ENCODE results near the gene NAV1.
"Not testable (repeated sequence)": the region's sequence is repeated elsewhere in the genome, so short reads cannot be mapped to it uniquely, and the experiment has no call there.

NAV1 gene

DNA sequence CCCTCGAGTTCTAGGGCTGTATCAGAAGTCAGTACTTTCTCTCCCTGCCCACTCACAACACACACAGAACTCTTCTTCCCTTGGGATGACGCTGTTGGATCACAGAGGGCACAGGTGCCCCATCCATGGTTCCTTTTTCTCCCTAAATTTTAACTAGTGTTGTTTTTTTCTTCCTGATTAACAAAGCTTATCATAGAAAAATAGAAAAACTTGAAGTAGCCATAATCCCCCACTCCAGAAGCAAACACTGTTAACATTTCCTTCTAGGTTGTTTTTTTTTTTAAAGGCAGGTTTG is 27.5 kb downstream of the NAV1 start:
- no peak for DNase-seq

DNA sequence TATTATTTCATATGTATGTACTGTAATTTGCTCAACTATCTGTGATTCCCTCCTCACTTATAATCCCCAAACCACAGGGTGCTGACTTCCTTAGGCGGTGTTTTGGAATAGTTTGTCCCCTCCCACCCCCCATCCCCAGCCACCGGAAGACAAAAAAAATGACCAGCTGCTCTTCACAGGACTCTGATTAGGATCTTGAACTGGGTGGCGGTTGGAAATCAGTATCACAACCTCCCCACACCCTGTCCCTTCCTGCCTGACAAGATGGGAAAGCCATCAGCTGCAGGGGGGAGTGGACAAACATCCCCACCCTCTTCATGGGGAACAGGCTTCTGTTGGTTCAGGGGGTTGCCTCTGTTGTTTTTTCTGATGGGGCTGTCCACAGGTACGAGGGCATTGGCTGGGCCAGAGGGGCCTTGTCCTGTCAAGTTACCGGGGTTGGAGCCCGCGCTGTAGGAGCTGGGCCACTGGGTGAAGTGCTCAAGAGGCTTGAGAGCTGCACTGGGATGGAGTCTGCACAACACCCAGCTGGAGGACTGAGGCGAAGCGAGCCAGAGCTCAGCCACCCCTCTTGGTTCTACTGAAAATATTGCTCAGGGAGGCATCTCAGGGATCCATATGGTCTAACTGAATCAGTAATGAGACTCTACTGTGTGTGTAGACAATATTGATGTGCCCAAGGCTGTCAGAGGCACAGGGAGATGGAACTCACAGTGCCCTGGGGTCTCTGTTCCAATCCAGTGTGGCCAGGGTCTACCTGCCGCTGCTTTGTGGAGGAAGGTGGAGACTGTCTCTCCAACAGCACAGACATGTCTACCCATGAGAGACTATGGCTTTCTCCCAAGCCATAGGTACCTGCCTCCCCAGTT is 28.2 kb downstream of the NAV1 start:
- DNase-seq, result no peak

DNA sequence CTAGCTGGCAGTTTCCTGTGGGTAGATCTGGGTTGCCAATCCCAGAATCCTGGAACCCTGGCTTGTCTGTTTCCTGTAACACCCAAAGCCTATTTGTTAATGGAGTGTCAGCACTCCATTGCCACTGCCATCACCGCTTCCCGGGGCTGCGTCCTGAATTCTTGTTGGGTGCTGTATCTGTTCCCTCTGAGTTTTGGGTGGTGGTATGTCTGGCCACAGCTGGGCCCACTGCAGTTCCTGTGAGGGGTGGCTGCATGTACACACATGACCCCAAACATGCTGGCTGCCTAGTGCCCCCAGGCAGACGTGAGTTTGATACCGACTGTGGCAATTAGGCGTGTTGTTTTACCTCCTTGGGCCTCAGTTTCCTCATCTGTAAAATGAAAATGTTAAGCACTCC is 29.3 kb downstream of the NAV1 start:
- no peak for DNase-seq

DNA sequence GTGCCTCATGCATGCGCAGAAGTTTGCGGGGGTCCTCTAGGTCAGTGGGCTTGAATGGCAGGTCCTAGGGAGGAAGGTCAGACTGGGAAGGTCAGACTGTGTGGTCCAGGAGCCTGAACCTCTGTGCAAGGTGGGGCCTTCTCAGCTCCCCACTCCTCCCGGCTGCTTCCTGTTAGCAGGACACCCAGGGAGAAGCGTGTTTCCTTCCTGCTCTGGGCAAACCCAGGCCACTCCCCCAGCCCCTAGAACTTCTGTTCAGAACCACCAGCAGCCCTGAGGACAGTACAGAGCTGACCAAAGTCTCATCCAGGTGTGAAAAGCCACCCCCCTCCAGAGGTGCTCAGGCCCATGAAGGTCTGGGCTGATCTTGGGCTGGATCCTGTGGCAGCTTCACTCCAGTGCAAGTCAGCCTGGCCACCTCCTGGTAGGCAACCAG is 29.9 kb downstream of the NAV1 start:
- no peak for DNase-seq

DNA sequence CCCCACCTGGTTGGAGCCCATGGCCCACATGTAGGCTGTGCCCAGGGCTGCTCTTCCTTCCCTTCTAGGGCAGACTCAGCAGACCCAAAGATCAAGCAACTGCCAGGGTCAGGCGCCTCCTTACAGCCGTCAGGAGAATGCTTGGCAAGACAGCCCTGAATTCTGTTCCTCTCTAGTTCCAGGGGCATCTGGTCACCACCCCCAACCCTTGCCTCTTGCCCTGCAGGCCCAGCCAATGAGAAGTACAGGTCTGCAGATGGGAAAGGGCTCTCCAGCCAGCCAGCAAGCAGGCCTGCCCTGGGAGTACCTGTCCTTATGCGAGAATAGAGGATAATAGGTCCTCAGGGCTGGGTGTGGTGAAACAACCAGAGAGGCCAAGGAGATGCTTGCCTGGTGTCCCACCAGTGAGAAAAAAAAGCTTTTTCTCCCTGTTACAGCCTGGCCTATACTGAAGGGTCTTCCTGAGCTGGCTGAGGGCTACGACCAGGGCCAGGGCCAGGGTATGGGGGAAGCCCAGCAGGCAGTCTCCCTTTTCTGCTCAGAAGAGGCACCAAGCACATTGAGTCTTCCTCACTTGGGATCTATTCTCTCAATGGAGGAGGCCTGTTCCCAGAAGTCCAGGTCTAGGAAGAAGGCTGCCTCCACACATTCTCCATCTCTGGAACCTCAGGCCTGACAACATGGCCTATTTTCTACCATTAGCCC is 31.4 kb downstream of the NAV1 start:
- DNase-seq, result no peak

DNA sequence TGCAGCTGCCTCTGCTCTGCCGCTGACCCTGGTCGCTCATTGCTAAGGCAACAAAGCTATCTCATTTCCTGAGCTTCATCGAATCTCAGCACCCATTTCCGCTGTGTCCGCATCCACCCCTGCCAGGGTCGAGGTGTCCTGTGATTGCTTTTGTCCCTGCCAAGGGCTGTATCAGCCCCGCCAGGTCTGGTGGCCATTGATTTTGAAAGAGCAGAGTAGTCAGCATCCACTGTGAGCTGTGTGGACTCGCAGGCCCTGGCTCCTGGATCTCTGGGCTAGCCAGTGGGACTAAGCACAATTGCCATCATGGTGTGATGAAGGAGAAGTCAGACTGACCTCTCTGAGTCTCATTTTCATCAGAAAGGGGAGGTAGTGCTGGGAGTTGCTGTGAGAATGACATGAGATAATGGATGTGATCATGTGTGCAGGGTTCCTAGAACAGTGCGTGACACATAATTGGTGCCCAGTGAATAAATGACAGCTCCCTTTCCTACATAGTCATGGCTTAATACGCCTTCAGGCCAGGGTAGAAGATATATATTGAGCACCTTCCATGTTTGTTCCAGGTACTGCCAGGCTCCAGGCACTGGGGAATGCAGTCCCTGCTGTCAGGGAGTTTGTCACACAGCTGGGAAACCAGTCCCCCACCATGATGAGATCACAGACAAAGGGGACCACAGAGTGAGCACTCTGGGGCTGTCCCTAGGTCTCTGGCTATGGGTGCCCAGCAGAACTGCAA is 32.1 kb downstream of the NAV1 start:
- DNase-seq, result no peak

DNA sequence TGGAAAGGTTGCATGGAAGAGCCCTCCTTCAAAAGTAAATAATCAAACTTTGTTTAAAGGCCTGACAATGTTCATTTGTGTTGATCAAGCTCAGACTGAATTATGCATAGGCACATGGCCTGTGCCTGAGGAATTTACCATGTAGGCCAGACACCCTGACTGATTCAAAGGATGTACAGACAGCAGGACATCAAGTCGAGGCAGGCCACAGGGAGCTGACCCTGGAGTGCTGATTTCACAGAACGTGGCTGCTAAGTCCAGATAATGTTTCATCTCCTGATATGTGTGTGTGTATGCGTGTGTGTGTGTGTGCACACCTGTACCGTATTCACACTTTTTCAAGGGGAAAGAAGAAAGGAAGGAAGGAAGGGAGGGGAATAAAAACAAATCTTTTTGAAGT is 34.1 kb downstream of the NAV1 start:
- no peak for DNase-seq

DNA sequence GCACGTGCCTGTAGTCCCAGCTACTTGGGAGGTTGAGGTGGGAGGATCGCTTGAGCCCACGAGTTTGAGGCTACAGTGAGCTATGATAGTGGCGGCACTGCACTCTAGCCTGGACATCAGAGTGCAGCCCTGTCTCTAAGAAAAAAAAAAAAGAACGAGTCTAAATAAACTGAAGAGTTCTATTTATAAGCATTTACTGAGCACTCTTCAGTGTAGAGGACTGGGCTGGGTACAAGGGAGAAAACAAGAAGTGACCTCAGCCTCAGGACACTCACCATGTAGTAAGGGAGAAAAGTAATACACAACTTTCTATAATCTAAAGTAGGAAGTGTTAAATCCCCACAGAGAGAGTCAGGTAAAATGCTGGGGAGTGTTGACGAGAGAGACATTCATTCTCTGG is 35.0 kb downstream of the NAV1 start:
- no peak for DNase-seq

DNA sequence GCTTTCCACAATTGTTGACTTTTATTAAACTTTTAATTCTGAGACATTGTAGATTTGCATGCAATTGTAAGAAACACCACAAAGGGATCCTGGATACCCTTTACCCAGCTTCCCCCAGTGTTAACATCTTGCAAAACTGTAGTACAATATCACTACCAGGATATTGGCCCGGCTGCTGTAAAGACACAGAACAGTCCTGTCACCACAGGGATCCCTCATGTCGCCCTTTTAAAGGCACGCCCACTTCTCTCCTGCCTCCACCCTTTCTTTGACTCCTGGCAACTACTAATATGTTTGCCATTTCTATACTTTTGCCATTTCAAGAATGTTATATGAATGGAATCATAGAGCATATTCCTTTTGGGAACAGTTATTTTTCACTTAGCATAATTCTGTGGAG is 37.0 kb downstream of the NAV1 start:
- no peak for DNase-seq

DNA sequence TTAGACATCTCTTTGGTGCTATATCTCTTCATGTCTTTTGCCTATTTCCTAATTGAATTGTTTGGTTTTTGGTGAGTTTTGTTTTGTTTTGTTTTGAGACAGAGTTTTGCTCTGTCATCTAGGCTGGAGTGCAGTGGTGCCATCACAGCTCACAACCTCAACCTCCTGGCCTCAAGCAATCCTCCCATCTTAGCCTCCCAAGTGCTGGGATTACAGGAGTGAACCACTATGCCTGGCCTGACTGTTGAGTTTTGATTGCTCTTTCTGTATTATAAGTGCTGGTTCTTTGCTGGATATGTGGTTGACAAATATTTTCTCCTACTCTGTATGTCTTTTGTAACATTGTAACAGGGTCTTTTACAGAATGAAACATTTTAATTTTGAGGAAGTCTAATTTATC is 38.0 kb downstream of the NAV1 start:
- DNase-seq, result no peak

DNA sequence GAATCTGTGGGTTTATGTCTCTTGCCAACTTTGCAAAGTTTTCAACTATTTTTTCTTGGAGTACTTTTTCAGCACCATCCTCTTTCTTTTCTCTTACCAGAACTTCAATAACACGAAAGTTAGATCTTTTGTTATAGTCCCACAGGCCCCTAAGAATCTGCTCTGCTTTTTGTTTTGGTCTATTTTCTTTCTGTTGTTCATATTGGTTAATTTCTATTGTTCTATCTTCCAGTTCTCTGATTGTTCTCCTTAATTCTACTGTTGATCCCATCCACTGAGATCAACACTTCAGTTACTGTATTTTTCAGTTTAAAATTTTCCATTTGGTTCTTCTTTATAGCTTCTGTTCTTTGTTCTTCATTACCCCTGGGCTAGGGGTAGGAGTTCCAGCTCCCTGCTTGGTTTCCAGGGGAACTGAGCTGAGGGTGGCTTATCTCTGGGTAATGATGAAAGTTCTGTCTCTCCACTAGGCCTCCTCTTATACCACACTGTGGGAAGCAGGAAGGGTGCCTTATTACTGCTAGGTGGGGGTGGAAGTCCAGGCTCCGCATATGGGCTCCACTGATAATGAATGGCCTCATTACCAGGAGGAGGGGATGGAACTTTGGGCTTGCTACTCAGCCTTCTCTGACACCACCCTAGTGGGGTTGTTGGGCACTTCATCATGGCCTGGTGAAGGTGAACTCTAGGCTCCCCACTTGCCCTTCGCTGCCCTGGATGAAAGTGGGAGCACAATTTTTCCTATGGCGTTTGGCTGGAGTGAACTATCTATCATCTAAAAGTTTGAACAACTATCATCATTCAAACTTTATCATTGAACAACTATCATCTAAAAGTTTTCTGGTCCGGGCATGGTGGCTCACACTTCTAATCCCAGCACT is 39.3 kb downstream of the NAV1 start:
- no peak for DNase-seq

DNA sequence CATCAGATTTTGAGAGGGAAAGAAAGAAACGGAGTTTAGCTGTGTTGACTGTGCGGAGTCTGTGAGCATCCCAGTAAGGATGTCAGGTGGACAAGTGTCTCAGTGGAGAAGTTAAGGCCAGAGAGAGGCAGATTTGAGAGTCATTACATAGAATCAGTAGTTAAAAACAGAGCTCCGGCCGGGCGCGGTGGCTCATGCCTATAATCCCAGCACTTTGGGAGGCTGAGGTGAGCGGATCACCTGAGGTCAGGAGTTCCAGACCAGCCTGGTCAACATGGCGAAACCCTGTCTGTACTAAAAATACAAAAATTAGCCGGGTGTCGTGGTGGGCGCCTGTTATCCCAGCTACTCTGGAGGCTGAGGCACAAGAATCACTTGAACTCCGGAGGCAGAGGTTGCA is 42.4 kb downstream of the NAV1 start:
- DNase-seq, result not testable (repeated sequence)

DNA sequence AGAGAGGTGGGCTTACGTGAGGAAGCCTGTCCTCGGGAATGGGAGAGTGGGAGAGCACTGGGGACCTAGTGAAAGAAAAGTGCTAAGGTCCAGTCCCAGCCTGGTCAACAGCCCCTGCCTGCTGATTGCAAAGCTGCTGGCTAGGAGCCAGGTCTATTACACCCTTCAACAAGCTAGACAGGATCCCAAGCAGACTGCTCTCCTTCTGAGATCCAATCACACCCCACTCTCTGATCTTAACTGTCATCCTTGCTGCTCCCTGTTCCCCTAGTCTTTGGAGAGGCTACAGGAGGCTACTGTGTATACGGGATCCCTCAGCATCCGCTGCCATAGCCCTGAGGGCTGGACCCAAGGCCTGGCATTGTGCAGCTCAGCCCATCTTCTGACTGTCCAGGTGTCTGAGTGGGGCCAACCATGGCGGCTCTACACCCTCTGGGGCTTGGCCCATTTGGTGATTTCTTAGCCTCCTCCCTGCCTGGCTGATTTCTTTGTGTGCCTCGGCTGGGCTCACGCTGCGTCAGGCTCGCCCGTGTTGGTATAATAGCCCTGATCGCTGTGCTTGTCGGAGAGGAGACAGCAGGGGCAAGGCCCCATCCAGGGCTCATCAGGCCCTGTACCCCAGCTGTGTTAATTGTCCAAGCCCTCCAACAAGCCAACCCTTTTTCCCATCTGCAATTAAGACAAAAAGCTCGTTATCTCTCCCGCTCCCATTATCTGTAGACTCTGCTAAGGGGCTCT is 43.9 kb downstream of the NAV1 start:
- no peak for DNase-seq

DNA sequence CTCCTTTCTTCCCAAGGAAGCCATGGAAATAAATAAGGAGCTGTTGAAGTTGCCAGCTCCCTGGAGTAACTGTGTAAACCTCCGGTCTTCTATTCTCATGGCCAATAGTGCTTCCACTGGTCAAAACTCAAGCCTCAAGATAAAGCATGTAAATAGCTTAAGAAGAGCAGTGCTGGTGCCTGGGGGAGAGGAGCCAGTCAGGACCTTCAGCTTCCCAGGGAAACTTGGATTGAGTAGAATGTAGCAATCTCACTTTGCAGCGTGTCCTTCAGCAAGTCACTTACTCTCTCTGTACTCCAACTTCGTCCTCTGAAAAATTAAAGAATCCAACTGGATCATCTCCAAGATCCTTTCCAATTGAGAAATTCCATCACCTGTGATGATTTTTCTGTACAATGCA is 44.7 kb downstream of the NAV1 start:
- DNase-seq, result no peak

DNA sequence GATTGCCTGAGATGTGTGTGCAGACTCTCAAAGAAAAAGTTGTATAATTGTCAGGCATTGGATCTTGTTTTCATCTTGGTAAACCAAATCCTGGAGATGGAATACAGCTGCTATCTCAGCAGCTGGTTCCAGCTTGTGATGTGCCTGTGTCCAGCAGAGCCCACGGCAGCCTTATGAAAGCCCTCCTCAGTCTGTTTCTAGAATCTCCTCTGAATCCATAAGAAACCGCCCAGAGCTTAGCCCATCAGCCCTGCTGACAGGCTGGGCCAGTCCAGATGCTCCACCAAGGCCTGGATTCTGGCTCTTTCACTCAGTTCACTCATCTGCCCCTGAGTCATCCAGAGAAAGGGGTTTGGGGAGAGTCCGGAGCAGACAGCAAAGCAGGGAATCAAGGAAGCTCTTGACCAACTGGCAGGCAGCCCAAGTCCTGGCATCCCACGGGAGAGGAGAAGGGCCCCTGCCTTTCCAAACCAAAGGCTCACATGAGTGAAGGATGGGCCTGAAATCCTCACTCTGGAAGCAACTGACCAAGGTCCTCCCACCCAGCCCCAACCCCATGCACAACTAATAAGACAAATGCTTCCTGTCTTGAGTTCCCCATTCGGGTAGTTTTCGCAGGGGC is 45.7 kb downstream of the NAV1 start:
- DNase-seq, result no peak

DNA sequence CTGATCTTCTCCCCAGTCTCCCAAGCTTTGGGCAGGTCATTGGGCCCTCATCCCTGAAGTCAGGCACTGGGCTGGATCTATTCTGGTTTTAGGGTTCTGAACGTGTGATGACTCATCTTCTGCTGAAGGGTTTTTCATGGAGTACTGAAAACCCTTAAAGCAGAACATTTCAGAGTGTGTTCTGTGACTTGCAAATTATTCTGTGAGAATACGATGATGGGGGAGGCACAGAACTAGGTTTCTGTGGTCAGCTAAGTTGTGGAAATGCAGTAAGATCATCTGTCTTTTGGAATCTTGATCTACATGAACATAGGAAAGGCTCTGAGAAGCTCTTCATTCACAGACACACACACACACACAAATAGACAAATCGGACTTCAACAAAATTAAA is 46.2 kb downstream of the NAV1 start:
- no peak for DNase-seq

DNA sequence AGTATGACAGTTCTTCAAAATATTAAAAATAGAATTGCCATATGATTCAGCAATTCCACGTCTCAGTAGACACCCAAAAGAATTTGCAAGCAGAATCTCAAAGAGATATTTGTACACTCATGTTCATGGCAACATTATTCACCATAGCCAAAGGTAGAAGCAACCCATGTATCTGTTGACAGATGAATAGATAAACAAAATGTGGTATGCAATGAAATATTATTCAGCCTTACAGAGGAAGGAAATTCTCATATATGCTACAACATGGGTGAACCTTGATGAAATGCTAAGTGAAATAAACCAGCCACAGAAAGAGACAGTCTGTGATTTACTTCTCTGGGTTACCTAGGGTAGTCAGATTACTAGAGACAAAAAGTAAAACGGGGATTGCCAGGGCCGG is 47.0 kb downstream of the NAV1 start:
- DNase-seq, result no peak

DNA sequence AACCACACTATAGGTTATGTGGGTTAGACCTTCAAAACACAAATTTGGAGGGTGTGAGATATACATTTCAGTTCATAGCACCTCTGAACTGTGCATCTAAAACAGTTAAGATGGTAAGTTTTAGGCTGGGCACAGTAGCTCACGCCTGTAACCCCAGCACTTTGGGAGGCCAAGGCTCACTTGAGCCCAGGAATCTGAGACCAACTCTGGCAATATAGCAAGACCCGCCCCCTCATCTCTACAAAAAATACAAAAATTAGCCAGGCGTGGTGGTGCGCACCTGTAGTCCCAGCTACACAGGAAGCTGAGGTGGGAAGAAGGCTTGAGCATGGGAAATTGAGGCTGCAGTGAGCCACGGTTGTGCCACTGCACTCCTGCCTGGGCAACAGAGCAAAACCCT is 47.9 kb downstream of the NAV1 start:
- no peak for DNase-seq

DNA sequence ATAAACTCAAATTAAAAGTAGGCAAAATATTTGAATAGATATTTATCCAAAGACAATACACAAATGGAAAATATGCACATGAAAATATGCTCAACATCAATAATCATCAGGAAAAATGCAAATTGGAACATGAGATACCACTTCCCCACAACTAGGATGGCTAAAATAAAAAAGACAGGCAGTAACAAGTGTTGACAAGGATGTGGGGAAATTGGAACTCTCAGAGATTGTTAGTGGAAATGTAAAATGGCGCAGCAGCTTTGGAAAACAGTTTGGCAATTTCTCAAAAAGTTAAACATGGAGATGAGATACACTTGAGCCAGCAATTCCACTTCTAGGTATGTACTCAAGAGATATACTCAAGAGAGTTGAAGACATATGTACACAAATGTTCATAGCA is 48.8 kb downstream of the NAV1 start:
- DNase-seq, result no peak

Data from NCI-H187 treated with DMSO at 0.1 percent for 48 hours (cell line).